Panc1 (cell line): ENCODE results near the gene OR51D1.

Experiments
- POLR2AphosphoS5 ChIP-seq: IDR thresholded peaks from 2 replicates; pipeline ENCODE4 v1.6.1; 2012; ENCODE audit warnings: mild to moderate bottlenecking, low read depth, low read length, moderate library complexity
- SIN3A ChIP-seq: IDR thresholded peaks from 2 replicates; pipeline ENCODE4 v1.6.1; 2012; ENCODE audit warnings: low read depth, mild to moderate bottlenecking, low read length, moderate library complexity, borderline replicate concordance; ENCODE audit not compliant: insufficient read depth
- TCF7L2 ChIP-seq: IDR thresholded peaks from 2 replicates; pipeline ENCODE4 v1.6.1; 2011; ENCODE audit warnings: mild to moderate bottlenecking, low read depth, low read length, inconsistent platforms
- TF ChIP-seq, protein P1 (sequence below), 2 experiments: IDR thresholded peaks; 2 replicates each; pipeline ENCODE4 v1.6.1; 2011 to 2012; ENCODE audit warnings: low read depth in 2 of 2, control low read depth in 1 of 2, low read length in 1 of 2, mild to moderate bottlenecking in 1 of 2, moderate library complexity in 1 of 2; ENCODE audit not compliant: insufficient read depth in 1 of 2
- TF ChIP-seq, protein P2 (sequence below): fragments of 450-650 bp; IDR thresholded peaks from 2 replicates; pipeline ENCODE4 v1.5.1; 2017; ENCODE audit warnings: mild to moderate bottlenecking

DNA sequence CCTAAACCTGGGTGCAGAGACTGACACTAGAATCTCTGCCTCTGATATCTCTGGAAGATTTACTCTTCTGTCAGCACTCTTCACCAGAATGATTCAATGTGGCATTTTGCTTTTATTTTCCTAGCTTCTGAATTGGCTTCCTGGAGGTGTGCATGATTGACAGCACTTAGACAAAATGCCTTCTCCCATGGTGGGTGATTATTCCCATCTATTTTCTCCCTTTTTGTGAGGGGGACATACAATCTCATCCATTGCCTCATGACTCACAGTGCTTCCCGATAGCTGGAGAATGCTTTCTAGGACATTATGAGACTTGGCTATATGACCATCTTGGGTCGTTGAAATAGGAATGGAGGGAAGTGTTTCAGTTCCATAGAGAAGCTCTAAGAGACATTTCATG lies 25.3 kb upstream of the OR51D1 start:
- TF ChIP-seq, protein P1, sequence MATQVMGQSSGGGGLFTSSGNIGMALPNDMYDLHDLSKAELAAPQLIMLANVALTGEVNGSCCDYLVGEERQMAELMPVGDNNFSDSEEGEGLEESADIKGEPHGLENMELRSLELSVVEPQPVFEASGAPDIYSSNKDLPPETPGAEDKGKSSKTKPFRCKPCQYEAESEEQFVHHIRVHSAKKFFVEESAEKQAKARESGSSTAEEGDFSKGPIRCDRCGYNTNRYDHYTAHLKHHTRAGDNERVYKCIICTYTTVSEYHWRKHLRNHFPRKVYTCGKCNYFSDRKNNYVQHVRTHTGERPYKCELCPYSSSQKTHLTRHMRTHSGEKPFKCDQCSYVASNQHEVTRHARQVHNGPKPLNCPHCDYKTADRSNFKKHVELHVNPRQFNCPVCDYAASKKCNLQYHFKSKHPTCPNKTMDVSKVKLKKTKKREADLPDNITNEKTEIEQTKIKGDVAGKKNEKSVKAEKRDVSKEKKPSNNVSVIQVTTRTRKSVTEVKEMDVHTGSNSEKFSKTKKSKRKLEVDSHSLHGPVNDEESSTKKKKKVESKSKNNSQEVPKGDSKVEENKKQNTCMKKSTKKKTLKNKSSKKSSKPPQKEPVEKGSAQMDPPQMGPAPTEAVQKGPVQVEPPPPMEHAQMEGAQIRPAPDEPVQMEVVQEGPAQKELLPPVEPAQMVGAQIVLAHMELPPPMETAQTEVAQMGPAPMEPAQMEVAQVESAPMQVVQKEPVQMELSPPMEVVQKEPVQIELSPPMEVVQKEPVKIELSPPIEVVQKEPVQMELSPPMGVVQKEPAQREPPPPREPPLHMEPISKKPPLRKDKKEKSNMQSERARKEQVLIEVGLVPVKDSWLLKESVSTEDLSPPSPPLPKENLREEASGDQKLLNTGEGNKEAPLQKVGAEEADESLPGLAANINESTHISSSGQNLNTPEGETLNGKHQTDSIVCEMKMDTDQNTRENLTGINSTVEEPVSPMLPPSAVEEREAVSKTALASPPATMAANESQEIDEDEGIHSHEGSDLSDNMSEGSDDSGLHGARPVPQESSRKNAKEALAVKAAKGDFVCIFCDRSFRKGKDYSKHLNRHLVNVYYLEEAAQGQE (IDR thresholded peaks at IDR 0.05; ENCODE audit: insufficient read depth in 1 of 2, low read depth in 2 of 2, low read length in 1 of 2) = no peak
- TF ChIP-seq, protein P2, sequence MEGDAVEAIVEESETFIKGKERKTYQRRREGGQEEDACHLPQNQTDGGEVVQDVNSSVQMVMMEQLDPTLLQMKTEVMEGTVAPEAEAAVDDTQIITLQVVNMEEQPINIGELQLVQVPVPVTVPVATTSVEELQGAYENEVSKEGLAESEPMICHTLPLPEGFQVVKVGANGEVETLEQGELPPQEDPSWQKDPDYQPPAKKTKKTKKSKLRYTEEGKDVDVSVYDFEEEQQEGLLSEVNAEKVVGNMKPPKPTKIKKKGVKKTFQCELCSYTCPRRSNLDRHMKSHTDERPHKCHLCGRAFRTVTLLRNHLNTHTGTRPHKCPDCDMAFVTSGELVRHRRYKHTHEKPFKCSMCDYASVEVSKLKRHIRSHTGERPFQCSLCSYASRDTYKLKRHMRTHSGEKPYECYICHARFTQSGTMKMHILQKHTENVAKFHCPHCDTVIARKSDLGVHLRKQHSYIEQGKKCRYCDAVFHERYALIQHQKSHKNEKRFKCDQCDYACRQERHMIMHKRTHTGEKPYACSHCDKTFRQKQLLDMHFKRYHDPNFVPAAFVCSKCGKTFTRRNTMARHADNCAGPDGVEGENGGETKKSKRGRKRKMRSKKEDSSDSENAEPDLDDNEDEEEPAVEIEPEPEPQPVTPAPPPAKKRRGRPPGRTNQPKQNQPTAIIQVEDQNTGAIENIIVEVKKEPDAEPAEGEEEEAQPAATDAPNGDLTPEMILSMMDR = no peak
- TF ChIP-seq POLR2AphosphoS5 (no peak), TCF7L2 (no peak), SIN3A (no peak)
